HG02642 (cell line): ENCODE results near the gene GLIPR2.
"Not testable (repeated sequence)": the region's sequence is repeated elsewhere in the genome, so short reads cannot be mapped to it uniquely, and the experiment has no call there.

Experiments
- ATAC-seq: cut with Tn5 transposase; IDR thresholded peaks from one replicate; pipeline ENCODE4 v1.9.1; 2021; ENCODE audit warnings: mild to moderate bottlenecking; ENCODE audit not compliant: unreplicated experiment, poor library complexity

Gene GLIPR2

DNA sequence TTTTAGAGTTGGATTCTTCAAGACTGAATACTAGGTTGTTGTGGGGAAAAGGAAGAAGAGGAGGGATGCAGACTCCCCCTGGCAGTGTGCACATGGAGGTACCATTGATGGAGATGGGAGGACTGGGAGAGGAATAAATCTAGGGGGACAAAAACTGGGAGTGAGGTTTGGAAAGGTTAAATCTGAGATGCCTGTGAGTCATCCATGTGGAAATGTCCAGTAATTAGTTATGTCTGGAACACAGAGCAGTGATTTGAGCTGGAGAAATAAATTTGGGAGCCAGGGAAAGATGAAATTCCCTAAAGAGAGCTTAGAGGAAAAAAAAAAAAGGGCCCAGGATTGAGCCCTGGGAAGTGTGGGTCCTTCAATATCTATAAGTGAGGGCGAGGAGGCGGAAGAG, 24.7 kb downstream of the GLIPR2 start:
- no peak for ATAC-seq

DNA sequence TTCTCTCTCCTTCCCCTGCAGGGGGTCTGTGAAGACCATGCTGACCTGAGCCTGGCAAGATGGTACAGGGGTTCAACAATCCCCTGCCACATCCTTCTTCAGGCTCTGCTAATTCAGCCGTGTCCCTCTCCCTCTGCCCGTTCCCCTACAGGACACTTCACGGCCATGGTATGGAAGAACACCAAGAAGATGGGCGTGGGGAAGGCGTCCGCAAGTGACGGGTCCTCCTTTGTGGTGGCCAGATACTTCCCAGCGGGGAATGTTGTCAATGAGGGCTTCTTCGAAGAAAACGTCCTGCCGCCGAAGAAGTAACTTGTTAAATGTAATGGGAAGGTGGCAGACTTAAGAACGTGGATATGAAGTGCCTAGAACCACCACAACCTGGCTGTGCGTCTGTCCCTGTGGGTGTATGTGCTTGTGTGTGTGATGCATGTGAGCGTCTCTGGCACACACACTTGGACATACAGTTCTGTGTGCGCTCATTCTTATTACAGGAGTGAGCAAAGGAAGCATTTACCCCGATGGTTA, 25.7 kb downstream of the GLIPR2 start:
- ATAC-seq = no peak

DNA sequence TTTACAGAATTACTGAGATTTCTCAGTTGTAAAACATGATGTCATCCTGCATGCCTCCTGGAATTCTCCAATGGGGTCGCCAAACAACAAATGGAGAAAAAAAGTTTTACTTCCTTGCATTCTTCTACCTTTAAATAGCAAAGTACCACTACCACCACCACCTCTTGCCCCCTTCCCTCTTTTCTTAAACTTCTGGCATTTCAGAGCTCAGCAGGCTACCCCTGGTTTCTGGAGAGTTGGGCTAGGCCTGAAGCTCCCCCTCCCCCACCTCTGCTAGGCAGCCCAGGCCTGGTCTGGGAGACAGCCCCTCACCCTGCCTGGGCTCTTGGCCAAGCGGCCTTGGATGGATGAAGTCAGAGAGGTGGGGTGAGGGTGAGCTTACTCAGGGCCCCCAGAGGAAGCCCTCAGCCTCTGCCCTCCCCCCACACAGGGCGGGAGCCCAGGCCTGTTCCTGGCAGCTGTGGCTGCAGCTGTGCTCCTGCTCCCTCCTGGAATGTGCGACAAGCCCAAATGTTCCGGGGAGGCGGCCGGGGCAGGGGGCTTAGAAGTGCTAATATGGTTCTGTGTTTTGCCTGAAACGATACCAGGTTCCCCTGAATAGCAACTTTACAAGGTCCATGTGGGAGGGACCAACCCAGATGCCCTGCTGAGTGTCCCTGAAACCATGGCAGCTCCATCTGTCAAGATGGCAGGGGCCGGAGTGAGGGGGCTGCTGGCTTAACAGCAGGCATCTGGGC, 26.7 kb downstream of the GLIPR2 start:
- ATAC-seq = no peak

DNA sequence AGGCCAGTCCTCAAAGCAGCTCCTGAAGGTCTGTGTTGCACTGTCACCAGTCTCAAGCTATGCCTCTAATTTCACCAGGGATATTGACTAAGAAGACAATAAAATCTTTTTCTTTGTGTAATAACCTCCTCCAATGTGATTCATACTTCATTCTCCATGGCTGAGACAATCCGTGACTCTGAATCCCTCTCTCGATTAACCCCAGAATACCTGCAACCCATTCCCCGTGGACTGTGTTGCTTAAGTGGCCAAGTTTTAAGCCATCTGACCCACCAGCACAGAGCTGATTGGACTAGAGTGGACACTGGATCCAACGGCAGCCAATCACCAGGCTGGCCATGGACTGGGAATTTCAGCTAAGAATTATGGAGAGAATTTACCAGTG, 27.2 kb downstream of the GLIPR2 start:
- ATAC-seq = no peak

DNA sequence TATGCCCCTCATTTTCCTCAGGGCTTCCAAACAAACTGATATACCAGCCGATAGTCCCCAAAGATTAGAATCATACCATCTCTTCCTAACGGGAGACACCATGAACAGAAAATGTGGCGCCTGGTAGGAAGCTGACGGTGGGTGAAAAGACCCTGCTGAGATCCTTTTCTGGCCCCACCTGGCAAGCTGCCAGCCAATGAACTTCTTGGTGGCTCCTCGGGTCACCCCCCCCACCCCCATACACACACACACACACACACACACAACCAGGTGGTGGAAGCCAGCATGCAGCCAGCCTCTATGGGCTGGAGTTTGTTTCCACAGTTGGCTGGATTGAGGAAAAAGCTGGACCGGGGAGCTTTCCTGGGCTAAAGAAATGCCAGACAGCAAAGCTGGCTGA, 27.8 kb downstream of the GLIPR2 start:
- ATAC-seq = no peak

DNA sequence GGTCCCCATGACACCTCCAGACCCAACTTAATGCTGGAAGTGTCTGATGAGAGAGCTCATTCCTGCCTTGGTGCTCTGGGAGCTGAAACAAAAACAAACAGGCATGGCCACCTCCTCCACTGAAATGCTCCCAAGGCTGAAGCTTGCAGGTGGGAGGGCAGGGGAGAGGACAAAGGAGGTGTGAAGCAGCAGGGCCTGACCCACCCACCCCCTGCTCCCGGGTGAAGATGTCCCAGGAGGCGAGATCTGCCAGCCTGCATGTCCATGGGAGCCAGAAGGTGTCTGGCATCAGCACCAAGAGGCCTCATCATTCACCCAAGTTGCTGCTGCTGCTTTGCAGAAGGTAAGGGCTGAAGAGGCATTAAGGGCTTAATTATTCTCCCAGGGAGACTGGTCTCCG, 28.5 kb downstream of the GLIPR2 start:
- ATAC-seq = no peak

DNA sequence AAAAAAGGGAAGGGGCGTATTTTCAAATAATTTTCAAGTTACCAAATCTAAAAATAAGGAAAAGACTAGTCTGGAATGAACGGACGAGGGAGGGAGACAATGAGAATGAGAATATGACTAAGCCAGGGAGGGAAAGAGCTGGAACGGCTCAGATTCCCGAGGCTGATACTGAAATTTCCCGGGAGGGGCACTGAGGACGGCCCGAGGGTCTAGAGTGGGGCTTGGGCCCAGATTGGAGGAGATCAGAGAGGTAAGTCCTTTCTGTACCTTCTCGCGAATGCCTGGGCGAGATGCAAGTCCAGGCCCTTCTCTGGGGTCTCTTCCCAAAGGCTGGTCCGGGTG, 29.3 kb downstream of the GLIPR2 start:
- ATAC-seq = no peak

DNA sequence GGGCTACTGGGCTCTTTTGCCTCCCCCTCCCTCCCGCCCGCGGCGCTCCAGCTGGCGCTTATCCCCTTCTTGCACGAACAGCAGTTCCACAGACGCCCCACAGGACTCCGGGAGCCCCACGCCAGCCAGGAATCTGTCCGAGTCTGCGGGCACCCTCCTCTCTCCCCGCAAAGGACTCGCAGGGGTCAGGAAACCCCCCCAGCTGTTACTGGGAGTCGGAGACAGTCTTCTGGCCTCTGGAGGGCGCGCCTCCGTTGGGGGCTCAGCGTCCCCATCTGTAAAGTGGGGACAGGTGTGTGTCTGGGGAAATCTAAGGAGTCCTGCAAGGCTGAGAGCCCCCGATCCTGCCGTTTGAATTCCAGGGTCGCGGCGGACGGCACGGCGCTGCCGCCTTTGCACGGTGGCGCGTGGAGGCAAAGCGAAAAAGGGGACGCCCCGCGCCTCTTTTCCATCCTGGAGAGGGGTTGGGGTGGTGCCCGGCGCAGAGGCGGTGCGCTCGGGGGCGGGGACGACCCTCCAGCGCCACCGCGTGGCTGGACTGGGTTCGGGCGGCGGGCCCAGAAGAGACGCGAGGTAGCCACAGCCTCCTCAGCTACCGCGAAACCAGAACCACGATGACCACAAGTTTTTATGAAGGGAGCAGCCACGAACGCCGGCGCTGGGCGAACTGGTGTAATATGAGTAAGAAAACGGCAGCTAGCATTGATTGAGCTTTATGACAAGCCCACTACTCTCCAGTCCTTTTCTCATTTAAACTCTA, 29.8 kb downstream of the GLIPR2 start:
- peak; percentile 87 for ATAC-seq

DNA sequence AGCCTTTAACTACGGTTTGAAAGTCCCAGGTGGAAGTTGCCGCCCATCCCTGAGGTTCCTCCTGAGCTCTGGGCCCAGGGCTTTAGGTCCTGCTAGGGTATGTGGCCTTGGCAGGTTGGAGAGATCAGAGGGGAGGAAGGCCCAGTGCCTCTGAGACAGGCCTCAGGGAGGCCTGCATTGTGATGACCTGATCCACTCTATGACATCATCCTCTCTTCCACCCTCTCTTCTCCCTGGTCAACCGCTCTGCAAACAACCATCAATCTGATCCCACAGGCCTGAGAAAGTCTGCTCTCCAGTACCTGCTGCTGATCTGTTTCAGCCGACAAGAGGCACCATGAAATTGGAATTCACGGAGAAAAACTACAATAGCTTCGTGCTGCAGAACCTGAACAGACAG, 32.6 kb downstream of the GLIPR2 start, which contains the start of gene CCIN:
TSS of gene CCIN (plus strand) at position 223 of the 400 bp plus-strand sequence. CDS start at position 338, 115 bp downstream.
- no peak for ATAC-seq

DNA sequence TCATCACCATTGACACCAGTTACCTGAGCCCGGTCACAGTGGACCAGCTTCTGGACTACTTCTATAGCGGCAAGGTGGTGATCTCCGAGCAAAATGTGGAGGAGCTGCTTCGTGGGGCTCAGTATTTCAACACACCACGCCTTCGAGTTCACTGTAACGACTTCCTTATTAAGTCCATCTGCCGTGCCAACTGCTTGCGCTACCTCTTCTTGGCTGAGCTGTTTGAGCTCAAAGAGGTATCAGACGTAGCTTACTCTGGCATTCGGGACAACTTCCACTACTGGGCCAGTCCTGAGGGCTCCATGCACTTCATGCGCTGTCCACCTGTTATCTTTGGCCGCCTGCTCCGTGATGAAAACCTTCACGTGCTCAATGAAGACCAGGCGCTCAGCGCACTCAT, 33.2 kb downstream of the GLIPR2 start:
- ATAC-seq = no peak

DNA sequence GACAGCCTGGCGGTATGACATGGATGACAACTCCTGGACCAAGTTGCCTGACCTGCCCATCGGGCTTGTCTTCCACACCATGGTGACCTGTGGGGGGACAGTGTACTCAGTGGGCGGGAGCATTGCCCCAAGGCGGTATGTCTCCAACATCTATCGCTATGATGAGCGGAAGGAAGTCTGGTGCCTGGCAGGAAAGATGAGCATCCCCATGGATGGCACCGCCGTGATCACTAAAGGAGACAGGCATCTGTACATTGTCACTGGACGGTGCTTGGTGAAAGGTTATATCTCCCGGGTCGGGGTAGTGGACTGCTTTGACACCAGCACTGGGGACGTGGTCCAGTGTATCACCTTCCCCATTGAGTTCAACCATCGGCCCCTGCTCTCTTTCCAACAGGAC, 34.0 kb downstream of the GLIPR2 start:
- no peak for ATAC-seq

DNA sequence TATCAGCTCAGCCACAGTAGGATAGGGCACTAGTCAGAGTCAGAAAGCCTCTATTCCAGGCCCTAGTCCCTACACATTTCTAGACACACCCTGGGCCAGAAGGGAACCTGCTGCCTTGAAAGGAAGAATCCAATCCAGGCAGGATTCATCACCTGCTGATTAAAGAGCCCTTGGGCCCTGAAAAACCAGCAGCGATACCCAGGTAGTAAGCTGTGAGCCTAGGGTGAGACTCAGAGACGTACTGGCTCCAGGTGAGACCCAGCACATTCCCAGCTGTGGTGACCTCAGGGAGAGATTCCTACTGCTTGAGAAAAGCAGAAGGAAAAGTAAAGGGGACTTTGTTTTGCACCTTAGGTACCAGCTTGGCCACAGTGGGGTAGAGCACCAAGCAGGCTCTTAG, 37.3 kb downstream of the GLIPR2 start:
- no peak for ATAC-seq

DNA sequence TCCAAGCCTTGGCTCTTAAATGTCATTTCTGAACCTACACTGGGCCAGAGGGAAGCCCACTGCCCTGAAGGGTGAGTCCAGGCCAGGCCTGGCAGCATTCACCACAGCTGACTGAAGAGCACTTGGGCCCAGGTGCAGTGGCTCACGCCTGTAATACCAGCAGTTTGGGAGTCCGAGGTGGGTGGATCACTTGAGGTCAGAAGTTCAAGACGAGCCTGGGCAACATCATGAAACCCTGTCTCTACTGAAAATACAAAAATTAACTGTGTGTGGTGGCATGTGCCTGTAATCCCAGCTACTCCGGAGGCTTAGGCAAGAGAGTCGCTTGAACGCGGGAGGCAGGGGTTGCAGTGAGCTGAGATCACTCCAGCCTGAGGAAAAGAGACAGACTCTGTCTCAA, 37.7 kb downstream of the GLIPR2 start:
- ATAC-seq = no peak

DNA sequence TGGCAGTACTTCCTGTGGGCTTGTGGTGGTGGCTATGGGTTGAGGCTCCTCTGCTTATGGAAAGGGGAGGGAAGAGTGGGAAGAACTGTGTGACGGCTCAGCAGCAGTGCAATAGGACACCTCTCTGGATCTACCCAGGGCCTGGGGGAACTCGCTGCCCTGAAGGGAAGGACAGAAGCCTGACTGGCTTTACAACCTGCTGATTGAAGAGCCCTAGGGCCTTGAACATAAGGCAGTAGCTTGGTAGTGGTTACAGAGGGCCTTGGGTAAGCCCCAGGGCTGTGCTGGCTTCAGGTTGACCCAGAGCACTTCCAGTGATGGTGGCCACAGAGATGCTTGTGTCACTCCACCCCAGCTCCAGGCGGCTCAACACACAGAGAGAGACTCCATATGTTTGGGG, 38.2 kb downstream of the GLIPR2 start:
- ATAC-seq = no peak

DNA sequence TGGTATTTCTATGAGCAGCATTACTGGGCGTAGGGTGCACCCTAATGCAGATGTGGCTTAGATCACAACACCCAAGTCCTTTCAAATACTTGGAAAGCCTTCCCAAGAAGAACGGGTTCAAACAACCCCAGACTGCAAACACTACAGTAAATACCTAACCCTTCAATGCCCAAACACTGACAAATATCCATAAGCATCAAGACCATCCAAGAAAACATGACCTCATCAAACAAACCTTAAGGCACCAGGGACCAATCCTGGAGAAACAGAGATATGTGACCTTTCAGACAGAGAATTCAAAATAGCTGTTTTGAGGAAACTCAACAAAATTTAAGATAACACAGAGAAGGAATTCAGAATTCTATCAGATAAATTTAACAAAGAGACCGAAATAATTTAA, 38.7 kb downstream of the GLIPR2 start:
- not testable (repeated sequence) for ATAC-seq

DNA sequence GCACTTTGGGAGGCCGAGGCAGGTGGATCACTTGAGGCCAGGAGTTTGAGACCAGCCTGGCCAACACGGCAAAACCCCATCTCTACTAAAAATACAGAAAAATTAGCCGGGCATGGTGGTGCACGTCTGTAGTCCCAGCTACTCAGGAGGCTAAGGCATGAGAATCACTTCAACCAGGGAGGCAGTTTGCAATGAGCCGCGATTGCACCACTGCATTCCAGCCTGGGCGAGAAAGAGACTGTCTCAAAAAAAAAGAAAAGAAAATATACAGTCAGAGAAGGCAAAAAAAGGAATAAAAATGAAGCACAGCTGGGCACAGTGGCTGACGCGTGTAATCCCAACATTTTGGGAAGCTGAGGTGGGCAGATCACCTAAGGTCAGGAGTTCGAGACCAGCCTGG, 40.0 kb downstream of the GLIPR2 start:
- ATAC-seq = not testable (repeated sequence)

DNA sequence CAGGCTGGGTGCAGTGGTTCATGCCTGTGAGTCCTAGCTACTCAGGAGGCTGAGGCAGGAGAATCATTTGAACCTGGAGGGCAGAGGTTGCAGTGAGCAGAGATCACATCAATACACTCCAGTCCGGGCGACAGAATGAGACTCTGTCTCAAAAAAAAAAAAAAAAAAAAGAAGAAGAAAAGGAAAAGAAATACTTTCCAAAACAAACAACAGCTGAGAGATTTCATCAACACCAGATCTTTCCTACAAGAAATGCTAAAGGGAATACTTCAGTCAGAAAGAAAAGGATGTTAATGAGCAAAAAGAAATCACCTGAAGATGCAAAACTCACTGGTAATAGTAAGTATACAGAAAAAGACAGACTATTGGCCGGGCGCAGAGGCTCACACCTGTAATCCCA, 41.0 kb downstream of the GLIPR2 start:
- no peak for ATAC-seq

DNA sequence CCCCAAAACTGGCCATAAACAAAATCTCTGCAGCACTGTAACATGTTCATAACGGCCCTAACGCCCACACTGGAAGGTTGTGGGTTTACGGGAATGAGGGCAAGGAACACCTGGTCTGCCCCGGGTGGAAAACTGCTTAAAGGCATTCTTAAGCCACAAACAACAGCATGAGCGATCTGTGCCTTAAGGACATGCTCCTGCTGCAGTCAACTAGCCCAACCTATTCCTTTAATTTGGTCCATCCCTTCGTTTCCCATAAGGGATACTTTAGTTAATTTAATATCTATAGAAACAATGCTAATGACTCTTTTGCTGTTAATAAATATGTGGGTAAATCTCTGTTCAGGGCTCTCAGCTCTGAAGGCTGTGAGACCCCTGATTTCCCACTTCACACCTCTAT, 43.7 kb downstream of the GLIPR2 start:
- ATAC-seq = not testable (repeated sequence)

DNA sequence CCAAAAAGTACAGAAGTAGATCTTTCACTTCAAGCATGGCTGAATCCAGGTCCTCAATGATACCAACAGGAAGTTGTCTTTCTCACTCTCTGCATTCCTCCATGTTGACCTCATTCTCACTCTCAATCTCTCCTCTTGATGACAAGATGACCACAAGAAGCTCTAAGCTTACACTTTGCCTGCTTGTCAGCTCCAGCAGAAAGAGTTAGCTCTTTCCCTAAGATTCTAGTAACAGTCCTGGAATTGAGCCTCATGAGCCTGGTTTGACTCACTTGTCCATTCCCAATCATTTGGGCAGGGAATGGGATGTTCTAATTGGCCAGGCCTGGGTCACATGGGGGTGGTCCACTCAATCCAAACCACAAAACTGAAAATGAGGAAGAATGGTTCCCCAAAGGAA, 50.9 kb downstream of the GLIPR2 start:
- ATAC-seq = no peak

DNA sequence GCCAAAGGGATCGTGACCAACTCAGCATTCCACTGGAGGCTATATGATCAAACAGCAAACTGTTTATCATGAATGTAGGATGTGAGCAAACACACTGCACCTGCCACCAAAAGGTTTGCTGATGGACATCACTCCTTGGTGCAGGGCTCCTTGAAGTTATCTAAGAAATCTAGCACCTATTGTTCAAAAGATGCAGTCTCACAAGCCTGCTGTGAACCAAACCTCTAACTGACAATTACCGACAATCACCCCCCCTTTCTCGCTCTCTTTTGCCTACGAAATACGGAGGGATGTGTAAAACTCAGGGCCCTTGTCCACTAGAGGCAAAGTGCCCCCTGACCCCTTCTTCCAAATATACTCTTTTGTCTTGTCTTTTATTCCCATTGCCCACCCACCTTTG, 51.7 kb downstream of the GLIPR2 start:
- ATAC-seq = no peak

DNA sequence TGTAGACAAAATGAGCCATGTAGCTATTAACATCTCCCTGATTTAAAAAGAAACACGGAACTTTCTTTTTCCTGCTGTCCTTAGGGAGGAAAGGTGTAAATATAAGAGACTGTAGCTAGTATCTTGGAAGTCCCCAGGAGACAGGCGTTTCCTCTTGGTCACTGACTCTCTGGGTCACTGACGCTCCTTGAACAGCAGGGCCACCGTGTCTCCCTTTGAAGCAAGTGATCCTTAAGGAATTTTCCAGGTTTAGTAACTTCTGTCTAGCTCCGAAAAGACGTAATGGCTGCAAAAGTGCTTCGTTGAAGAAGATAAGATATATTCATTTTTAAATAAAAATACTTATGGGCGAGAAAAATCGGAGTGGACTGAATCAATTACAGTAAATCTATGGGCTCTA, 53.4 kb downstream of the GLIPR2 start:
- no peak for ATAC-seq
